ENCODE measurements around the gene MAFF. TPM values are rescaled to one million over a fixed set of nuclear protein-coding genes. Genes with fewer than 3 reads are reported as not detected.

Gene MAFF
- total and polyA plus RNA-seq, 2 donors (not counting 1 experiment from before 2014, with no cell fraction given), result 8.8 to 26.3 TPM

DNA sequence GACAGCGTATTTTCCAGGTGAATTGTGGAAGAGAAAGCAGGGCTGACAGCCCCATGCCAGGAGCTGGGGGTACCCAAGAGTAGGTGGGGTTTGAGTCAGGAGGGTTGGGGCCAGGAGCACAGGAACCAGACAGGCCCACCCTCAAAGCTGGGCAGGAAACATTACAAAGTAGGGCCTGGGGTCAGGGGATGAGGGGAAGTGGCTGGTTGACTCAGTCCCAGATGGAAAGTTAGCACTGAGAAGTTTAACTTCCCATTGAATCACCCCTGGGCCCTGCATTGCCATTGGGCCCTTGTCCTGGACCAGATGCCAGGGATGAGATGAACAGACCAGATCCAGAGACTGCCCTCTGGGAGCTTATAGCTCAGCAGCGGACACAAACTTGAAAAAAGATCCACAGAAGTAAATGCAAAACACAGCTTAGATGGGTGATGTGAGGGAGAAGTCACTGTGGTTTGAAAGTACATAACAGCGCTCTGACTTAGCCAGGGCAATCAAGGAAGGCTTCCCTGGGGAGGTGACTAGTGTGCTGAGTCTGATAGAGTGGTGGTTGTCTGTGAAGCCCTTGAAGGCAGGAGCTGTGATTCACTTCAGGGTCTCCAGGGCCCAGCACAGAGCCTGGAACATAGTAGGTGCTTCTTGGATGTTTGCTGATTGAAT lies 2.2 kb downstream of the MAFF start:
- Histone ChIP-seq H3K9me3 (ENCODE audit: control insufficient read depth, insufficient read depth, low read depth, low read length) (no peaks in the 10 kb centered on the region), H3K27me3 (ENCODE audit: control insufficient read depth, insufficient read depth, low read length) (no peaks in the 10 kb centered on the region), H3K79me2 (ENCODE audit: control insufficient read depth, insufficient read depth, low read length) (peaks cover 60% of the 10 kb centered on the region), H2AFZ (ENCODE audit: low read length) (no peak overlapping the region), H4K20me1 (ENCODE audit: control insufficient read depth, extremely low read depth, insufficient read depth, low read length) (no peaks in the 10 kb centered on the region), H3K36me3 (ENCODE audit: control insufficient read depth, insufficient read depth, low read length) (peaks cover 6% of the 10 kb centered on the region), H3K4me2 (ENCODE audit: extremely low read depth, insufficient read depth, low read length) (peak overlapping the region; percentile 84), H3K9ac (ENCODE audit: insufficient read depth, low read length) (no peak overlapping the region), H3K4me1 (ENCODE audit: control insufficient read depth, extremely low read depth, insufficient read depth, low read length) (peaks cover 23% of the 10 kb centered on the region), H3K4me3 (replicated peaks in 1 of 4; ENCODE audit: control extremely low read depth in 1 of 4, insufficient read depth in 1 of 4, low read depth in 3 of 4, low read length in 4 of 4) (peak overlapping the region; percentile 70 to 87 (median 80)), H3K27ac (ENCODE audit: insufficient read depth, low read length) (peak overlapping the region; percentile 100)
- TF ChIP-seq, protein P1, sequence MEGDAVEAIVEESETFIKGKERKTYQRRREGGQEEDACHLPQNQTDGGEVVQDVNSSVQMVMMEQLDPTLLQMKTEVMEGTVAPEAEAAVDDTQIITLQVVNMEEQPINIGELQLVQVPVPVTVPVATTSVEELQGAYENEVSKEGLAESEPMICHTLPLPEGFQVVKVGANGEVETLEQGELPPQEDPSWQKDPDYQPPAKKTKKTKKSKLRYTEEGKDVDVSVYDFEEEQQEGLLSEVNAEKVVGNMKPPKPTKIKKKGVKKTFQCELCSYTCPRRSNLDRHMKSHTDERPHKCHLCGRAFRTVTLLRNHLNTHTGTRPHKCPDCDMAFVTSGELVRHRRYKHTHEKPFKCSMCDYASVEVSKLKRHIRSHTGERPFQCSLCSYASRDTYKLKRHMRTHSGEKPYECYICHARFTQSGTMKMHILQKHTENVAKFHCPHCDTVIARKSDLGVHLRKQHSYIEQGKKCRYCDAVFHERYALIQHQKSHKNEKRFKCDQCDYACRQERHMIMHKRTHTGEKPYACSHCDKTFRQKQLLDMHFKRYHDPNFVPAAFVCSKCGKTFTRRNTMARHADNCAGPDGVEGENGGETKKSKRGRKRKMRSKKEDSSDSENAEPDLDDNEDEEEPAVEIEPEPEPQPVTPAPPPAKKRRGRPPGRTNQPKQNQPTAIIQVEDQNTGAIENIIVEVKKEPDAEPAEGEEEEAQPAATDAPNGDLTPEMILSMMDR (conservative IDR thresholded peaks at IDR 0.05 in 1 of 2, IDR thresholded peaks at IDR 0.05 in 1 of 2; ENCODE audit: low read depth in 1 of 2, low read length in 2 of 2), result no peak
- TF ChIP-seq EZH2 (IDR thresholded peaks at IDR 0.05; ENCODE audit: low read length, missing control alignments), result no peak
- DNase-seq (ENCODE audit: low read depth in 2 of 2), result peak; percentile 39 to 65

DNA sequence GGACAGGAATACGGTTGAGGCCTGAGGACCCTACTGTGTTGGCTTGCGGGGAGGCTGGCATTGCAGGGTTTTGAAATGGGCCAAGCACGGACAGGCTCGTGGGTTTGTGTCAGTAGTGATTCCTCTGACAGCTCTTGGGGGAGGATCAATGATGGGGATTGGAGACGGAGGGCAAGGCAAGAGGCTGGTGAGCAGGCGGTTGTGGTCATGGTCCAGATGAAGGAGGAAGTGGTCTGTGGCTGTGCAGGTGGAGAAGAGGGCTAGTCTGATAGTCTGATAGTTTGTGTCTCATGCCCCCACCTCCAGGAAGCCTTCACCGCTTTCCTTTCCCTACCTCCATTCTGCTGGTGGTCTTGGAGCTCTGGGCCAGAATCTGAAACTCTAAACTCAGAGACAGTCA lies 3.0 kb downstream of the MAFF start:
- Histone ChIP-seq H4K20me1 (ENCODE audit: control insufficient read depth, extremely low read depth, insufficient read depth, low read length) (no peaks in the 10 kb centered on the region), H3K4me1 (ENCODE audit: control insufficient read depth, extremely low read depth, insufficient read depth, low read length) (peaks cover 23% of the 10 kb centered on the region), H2AFZ (ENCODE audit: low read length) (no peak overlapping the region), H3K4me2 (ENCODE audit: extremely low read depth, insufficient read depth, low read length) (peak overlapping the region; percentile 84), H3K79me2 (ENCODE audit: control insufficient read depth, insufficient read depth, low read length) (peaks cover 65% of the 10 kb centered on the region), H3K27ac (ENCODE audit: insufficient read depth, low read length) (peak overlapping the region; percentile 100), H3K27me3 (ENCODE audit: control insufficient read depth, insufficient read depth, low read length) (no peaks in the 10 kb centered on the region), H3K4me3 (replicated peaks in 1 of 4; ENCODE audit: control extremely low read depth in 1 of 4, insufficient read depth in 1 of 4, low read depth in 3 of 4, low read length in 4 of 4) (peak overlapping the region in 3 of 4 experiments; percentile 24 to 40 (median 34)), H3K9ac (ENCODE audit: insufficient read depth, low read length) (peak overlapping the region; percentile 28), H3K36me3 (ENCODE audit: control insufficient read depth, insufficient read depth, low read length) (peaks cover 6% of the 10 kb centered on the region), H3K9me3 (ENCODE audit: control insufficient read depth, insufficient read depth, low read depth, low read length) (no peaks in the 10 kb centered on the region)
- TF ChIP-seq, protein P1 (conservative IDR thresholded peaks at IDR 0.05 in 1 of 2, IDR thresholded peaks at IDR 0.05 in 1 of 2; ENCODE audit: low read depth in 1 of 2, low read length in 2 of 2), result no peak
- no peak for TF ChIP-seq EZH2 (IDR thresholded peaks at IDR 0.05; ENCODE audit: low read length, missing control alignments)
- peak in 1 of 2 donors; percentile 53 for DNase-seq (ENCODE audit: low read depth in 2 of 2)

DNA sequence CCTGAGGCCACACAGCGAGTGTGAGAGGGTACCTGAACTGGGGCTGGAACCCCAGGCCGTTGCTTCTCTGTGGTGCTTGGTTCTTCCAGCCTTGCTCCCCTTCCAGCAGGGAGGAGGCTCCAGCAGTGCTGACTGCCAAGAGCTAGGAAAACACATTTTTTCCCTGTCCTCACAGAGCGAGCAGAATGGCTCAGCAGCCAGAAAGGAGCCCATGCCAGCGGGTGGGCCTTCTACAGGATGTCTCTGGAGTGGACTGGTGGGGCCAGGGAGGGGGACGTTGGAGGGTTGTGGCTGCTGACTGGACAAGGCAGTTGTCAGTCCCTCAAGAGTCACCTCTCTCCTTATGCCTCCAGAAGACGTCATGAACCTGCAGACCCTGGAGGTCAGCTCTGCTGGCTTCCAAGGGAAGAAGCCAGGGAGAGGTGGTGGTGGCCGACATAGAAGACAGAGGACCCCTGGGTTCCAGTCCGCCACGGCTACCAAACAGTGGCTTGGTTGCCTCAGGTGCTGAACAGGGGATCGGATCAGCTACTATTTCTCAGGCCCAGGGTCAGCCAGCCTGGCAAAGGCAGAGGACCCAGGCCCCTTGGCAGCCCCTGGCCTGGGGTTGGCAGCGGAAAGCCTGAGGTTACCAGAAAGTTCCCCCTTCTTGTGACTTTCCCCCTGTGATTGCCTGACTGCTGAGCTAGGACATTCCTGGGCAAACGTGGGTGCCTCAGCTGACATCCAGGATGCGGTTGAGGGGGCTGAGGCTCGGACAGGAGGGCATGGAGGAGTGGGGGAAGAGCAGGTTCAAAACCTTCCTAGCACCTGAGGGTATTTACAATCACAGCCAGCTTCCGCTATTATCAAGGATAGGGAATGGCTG lies 3.7 kb downstream of the MAFF start:
- Histone ChIP-seq H3K4me2 (ENCODE audit: extremely low read depth, insufficient read depth, low read length) (peak overlapping the region; percentile 84), H3K27ac (ENCODE audit: insufficient read depth, low read length) (peak overlapping the region; percentile 100), H3K79me2 (ENCODE audit: control insufficient read depth, insufficient read depth, low read length) (peaks cover 72% of the 10 kb centered on the region), H3K9me3 (ENCODE audit: control insufficient read depth, insufficient read depth, low read depth, low read length) (no peaks in the 10 kb centered on the region), H4K20me1 (ENCODE audit: control insufficient read depth, extremely low read depth, insufficient read depth, low read length) (no peaks in the 10 kb centered on the region), H3K4me1 (ENCODE audit: control insufficient read depth, extremely low read depth, insufficient read depth, low read length) (peaks cover 23% of the 10 kb centered on the region), H3K4me3 (replicated peaks in 1 of 4; ENCODE audit: control extremely low read depth in 1 of 4, insufficient read depth in 1 of 4, low read depth in 3 of 4, low read length in 4 of 4) (peak overlapping the region in 3 of 4 experiments; percentile 24 to 40 (median 34)), H3K36me3 (ENCODE audit: control insufficient read depth, insufficient read depth, low read length) (peaks cover 6% of the 10 kb centered on the region), H3K27me3 (ENCODE audit: control insufficient read depth, insufficient read depth, low read length) (no peaks in the 10 kb centered on the region), H2AFZ (ENCODE audit: low read length) (no peak overlapping the region), H3K9ac (ENCODE audit: insufficient read depth, low read length) (peak overlapping the region; percentile 28)
- TF ChIP-seq EZH2 (IDR thresholded peaks at IDR 0.05; ENCODE audit: low read length, missing control alignments), result no peak
- TF ChIP-seq, protein P1 (conservative IDR thresholded peaks at IDR 0.05 in 1 of 2, IDR thresholded peaks at IDR 0.05 in 1 of 2; ENCODE audit: low read depth in 1 of 2, low read length in 2 of 2), result no peak
- DNase-seq (ENCODE audit: low read depth in 2 of 2), result peak; percentile 90

All from fibroblast of lung (primary cell).